ENCODE measurements around the gene ANAPC15.

ANAPC15 gene

GRCh38 chr11:72083414-72083813 lies 29.1 kb downstream of the ANAPC15 start:
- H3K27me3 ChIP-seq (ENCODE audit: insufficient read depth, low read depth): no peaks in the 10 kb centered on the region
- no peak overlapping the region for H3K27ac ChIP-seq

GRCh38 chr11:72081821-72082453 lies 30.6 kb downstream of the ANAPC15 start:
- Histone ChIP-seq H3K4me3 (IDR thresholded peaks at IDR 0.05; ENCODE audit: insufficient read depth, low read depth, low read length) (no peak overlapping the region), H3K79me2 (ENCODE audit: insufficient read depth, low read depth) (peaks cover 31% of the 10 kb centered on the region), H3K27ac (no peak overlapping the region), H3K27me3 (ENCODE audit: insufficient read depth, low read depth) (no peaks in the 10 kb centered on the region), H3K4me2 (peak overlapping the region; percentile 62; the same call in 1 of the 2 replicates), H2AFZ (ENCODE audit: low read depth) (no peak overlapping the region), H3K9ac (no peak overlapping the region), H3K4me1 (ENCODE audit: low read depth, poor library complexity, severe bottlenecking) (peaks cover 50% of the 10 kb centered on the region), H3K36me3 (ENCODE audit: insufficient read depth) (no peaks in the 10 kb centered on the region), H4K20me1 (ENCODE audit: insufficient read depth) (no peaks in the 10 kb centered on the region)
- no peak for TF ChIP-seq CTCF (conservative IDR thresholded peaks at IDR 0.05; ENCODE audit: low read depth, low read length)

More at GRCh38 chr11:72083414-72083813, 29.1 kb downstream of the ANAPC15 start:
- H3K79me2 ChIP-seq (ENCODE audit: insufficient read depth, low read depth): peaks cover 16% of the 10 kb centered on the region
- H2AFZ ChIP-seq (ENCODE audit: low read depth): no peak overlapping the region
- H3K4me1 ChIP-seq (ENCODE audit: low read depth, poor library complexity, severe bottlenecking): peaks cover 57% of the 10 kb centered on the region
- no peak overlapping the region for H3K4me2 ChIP-seq
- no peak overlapping the region for H3K9ac ChIP-seq
- H3K4me3 ChIP-seq (IDR thresholded peaks at IDR 0.05; ENCODE audit: insufficient read depth, low read depth, low read length): no peak overlapping the region
- no peaks in the 10 kb centered on the region for H4K20me1 ChIP-seq (ENCODE audit: insufficient read depth)
- H3K36me3 ChIP-seq (ENCODE audit: insufficient read depth): no peaks in the 10 kb centered on the region
- no peak for TF ChIP-seq CTCF (conservative IDR thresholded peaks at IDR 0.05; ENCODE audit: low read depth, low read length)

- Histone ChIP-seq H3K79me2 (ENCODE audit: insufficient read depth, low read depth) (peaks cover 38% of the 10 kb centered on the region), H3K36me3 (ENCODE audit: insufficient read depth) (no peaks in the 10 kb centered on the region), H3K9ac (peak overlapping the region; percentile 67; the same call in 1 of the 2 replicates), H3K4me3 (IDR thresholded peaks at IDR 0.05; ENCODE audit: insufficient read depth, low read depth, low read length) (no peak overlapping the region), H3K27ac (peak overlapping the region; percentile 66), H4K20me1 (ENCODE audit: insufficient read depth) (no peaks in the 10 kb centered on the region), H3K4me2 (peak overlapping the region; percentile 62), H3K4me1 (ENCODE audit: low read depth, poor library complexity, severe bottlenecking) (peaks cover 45% of the 10 kb centered on the region), H2AFZ (ENCODE audit: low read depth) (peak overlapping the region; percentile 80; the same call in 1 of the 2 replicates), H3K27me3 (ENCODE audit: insufficient read depth, low read depth) (no peaks in the 10 kb centered on the region)
- TF ChIP-seq CTCF (conservative IDR thresholded peaks at IDR 0.05; ENCODE audit: low read depth, low read length): no peak
Measured at GRCh38 chr11:72081184-72081644, 31.3 kb downstream of the ANAPC15 start.

- peak within 1 kb of the TSS; percentile 66 for H3K27ac ChIP-seq
- TF ChIP-seq CTCF (conservative IDR thresholded peaks at IDR 0.05; ENCODE audit: low read depth, low read length): no peak
- H3K4me3 ChIP-seq (IDR thresholded peaks at IDR 0.05; ENCODE audit: insufficient read depth, low read depth, low read length): no peak within 1 kb of the TSS
- H3K4me2 ChIP-seq: peak within 1 kb of the TSS; percentile 62
- peak within 1 kb of the TSS; percentile 67; the same call in 1 of the 2 replicates for H3K9ac ChIP-seq
- peaks cover 45% of the 10 kb centered on the region for H3K79me2 ChIP-seq (ENCODE audit: insufficient read depth, low read depth)
- H4K20me1 ChIP-seq (ENCODE audit: insufficient read depth): no peaks in the 10 kb centered on the region
- peak within 1 kb of the TSS; percentile 80 for H2AFZ ChIP-seq (ENCODE audit: low read depth)
- no peaks in the 10 kb centered on the region for H3K36me3 ChIP-seq (ENCODE audit: insufficient read depth)
- peaks cover 43% of the 10 kb centered on the region for H3K4me1 ChIP-seq (ENCODE audit: low read depth, poor library complexity, severe bottlenecking)
- no peaks in the 10 kb centered on the region for H3K27me3 ChIP-seq (ENCODE audit: insufficient read depth, low read depth)
Measured at GRCh38 chr11:72080326-72081183, 31.9 kb downstream of the ANAPC15 start, which contains the start of the genes LRRC51 and NUMA1. TSS of gene LRRC51 (plus strand) at chr11:72080850. CDS start at chr11:72089084, 8,234 bp downstream. TSS of gene NUMA1 (minus strand) at chr11:72080542. CDS start at chr11:72035943, 44,599 bp downstream.
